SK-N-SH treated with all-trans-retinoic acid at 6 μM for 48 hours (cell line): ENCODE results near the gene NR1H4.

Experiments used
- ARNTL ChIP-seq: fragments of 450-650 bp; formaldehyde crosslinking; IDR thresholded peaks from 2 replicates; pipeline ENCODE4 v1.5.0; 2020; ENCODE audit warnings: low read depth, mild to moderate bottlenecking, moderate library complexity, borderline replicate concordance
- ESRRG ChIP-seq: fragments of 250-450 bp; sonication (Bioruptor Pico); IDR thresholded peaks from 2 replicates; pipeline ENCODE4 v1.6.1; 2021; ENCODE audit warnings: mild to moderate bottlenecking
- PATZ1 ChIP-seq: fragments of 250-450 bp; sonication (Bioruptor Pico); IDR thresholded peaks from 2 replicates; pipeline ENCODE4 v1.8.0; 2020; ENCODE audit warnings: mild to moderate bottlenecking, moderate library complexity, borderline replicate concordance
- RARB ChIP-seq: fragments of 250-450 bp; sonication (Bioruptor Pico); IDR thresholded peaks from 2 replicates; pipeline ENCODE4 v1.8.0; 2021; ENCODE audit warnings: mild to moderate bottlenecking, moderate library complexity
- ZFP3 ChIP-seq: fragments of 250-450 bp; sonication (Bioruptor Pico); IDR thresholded peaks from 2 replicates; pipeline ENCODE4 v1.5.0; 2020; ENCODE audit warnings: mild to moderate bottlenecking, moderate library complexity
- TF ChIP-seq, protein P1 (sequence below): fragments of 250-450 bp; sonication (Bioruptor Pico); IDR thresholded peaks from 2 replicates; pipeline ENCODE4 v1.5.1; 2020; ENCODE audit warnings: low read depth, mild to moderate bottlenecking, moderate library complexity
- TF ChIP-seq, protein P2 (sequence below): fragments of 250-450 bp; sonication (Bioruptor Pico); IDR thresholded peaks from 2 replicates; pipeline ENCODE4 v1.5.1; 2021; ENCODE audit warnings: mild to moderate bottlenecking, moderate library complexity

- TF ChIP-seq RARB (CRISPR knock-in tag) = no peak
- TF ChIP-seq ARNTL = no peak
- TF ChIP-seq ZFP3 (CRISPR knock-in tag) = no peak
- TF ChIP-seq, protein P1, sequence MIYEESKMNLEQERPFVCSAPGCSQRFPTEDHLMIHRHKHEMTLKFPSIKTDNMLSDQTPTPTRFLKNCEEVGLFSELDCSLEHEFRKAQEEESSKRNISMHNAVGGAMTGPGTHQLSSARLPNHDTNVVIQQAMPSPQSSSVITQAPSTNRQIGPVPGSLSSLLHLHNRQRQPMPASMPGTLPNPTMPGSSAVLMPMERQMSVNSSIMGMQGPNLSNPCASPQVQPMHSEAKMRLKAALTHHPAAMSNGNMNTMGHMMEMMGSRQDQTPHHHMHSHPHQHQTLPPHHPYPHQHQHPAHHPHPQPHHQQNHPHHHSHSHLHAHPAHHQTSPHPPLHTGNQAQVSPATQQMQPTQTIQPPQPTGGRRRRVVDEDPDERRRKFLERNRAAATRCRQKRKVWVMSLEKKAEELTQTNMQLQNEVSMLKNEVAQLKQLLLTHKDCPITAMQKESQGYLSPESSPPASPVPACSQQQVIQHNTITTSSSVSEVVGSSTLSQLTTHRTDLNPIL (CRISPR knock-in tag) = no peak
- TF ChIP-seq, protein P2, sequence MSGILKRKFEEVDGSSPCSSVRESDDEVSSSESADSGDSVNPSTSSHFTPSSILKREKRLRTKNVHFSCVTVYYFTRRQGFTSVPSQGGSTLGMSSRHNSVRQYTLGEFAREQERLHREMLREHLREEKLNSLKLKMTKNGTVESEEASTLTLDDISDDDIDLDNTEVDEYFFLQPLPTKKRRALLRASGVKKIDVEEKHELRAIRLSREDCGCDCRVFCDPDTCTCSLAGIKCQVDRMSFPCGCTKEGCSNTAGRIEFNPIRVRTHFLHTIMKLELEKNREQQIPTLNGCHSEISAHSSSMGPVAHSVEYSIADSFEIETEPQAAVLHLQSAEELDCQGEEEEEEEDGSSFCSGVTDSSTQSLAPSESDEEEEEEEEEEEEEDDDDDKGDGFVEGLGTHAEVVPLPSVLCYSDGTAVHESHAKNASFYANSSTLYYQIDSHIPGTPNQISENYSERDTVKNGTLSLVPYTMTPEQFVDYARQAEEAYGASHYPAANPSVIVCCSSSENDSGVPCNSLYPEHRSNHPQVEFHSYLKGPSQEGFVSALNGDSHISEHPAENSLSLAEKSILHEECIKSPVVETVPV (CRISPR knock-in tag) = no peak
- no peak for TF ChIP-seq ESRRG (CRISPR knock-in tag)
- TF ChIP-seq PATZ1 = no peak
Measured at GRCh38 chr12:100564905-100565467, 91.3 kb downstream of the NR1H4 start.
